GM12891 (cell line): Measurements from ENCODE around the gene ASTN2.

Source experiments
- POLR2A ChIP-seq: IDR thresholded peaks from 2 replicates; pipeline ENCODE4 v1.6.1; 2011; ENCODE audit warnings: low read depth, low read length, control low read depth
- POLR2AphosphoS5 ChIP-seq: IDR thresholded peaks from 2 replicates; pipeline ENCODE4 v1.6.1; 2011; ENCODE audit warnings: low read depth, low read length, control low read depth
- TAF1 ChIP-seq: IDR thresholded peaks from 2 replicates; pipeline ENCODE4 v1.6.1; 2011; ENCODE audit warnings: low read depth, low read length, control low read depth

- no peak for TF ChIP-seq POLR2AphosphoS5
- TF ChIP-seq POLR2A: no peak
- TF ChIP-seq TAF1: no peak
Observed at GRCh38 chr9:116717150-116717549, 697.7 kb downstream of the ASTN2 start.
